ENCODE results near the gene TNIK. TPM values are rescaled to one million over a fixed set of nuclear protein-coding genes. Genes with fewer than 3 reads are reported as not detected.
"Not testable (repeated sequence)": the region's sequence is repeated elsewhere in the genome, so short reads cannot be mapped to it uniquely, and the experiment has no call there.

Gene TNIK
- total RNA-seq, 1 donor from 2014 or later = 9.3 TPM

DNA sequence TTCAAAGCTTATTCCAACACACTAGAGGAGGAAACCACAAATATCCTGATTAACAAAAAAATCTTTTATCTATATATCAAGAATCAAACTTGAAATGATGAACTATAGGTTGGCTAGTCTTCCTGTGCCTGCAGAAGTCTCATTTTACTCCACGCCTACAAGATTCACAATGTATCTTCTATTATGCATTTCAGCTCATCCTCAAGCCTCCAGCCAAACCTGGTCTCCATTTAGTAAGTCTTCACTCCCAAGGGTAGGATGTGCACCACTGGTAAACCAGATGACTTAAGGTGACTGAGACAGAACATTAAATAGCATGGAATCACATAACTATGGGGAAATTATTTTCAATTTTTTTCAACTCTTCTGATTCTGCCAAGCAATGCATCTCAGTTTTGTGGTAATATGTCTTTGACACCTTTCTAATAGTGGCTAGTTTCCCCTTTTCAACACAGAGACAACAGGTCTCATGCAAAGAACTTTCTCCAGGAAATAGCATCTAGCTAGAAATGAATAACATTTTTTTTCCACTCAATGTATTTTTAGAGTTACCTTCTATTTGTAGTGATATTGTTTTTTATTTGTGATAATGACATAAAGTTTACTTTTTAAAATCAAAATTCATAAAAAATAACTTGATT is 166.9 kb downstream of the TNIK start:
- no peaks in the 10 kb centered on the region for H3K36me3 Mint-ChIP-seq
- TF ChIP-seq, protein P1, sequence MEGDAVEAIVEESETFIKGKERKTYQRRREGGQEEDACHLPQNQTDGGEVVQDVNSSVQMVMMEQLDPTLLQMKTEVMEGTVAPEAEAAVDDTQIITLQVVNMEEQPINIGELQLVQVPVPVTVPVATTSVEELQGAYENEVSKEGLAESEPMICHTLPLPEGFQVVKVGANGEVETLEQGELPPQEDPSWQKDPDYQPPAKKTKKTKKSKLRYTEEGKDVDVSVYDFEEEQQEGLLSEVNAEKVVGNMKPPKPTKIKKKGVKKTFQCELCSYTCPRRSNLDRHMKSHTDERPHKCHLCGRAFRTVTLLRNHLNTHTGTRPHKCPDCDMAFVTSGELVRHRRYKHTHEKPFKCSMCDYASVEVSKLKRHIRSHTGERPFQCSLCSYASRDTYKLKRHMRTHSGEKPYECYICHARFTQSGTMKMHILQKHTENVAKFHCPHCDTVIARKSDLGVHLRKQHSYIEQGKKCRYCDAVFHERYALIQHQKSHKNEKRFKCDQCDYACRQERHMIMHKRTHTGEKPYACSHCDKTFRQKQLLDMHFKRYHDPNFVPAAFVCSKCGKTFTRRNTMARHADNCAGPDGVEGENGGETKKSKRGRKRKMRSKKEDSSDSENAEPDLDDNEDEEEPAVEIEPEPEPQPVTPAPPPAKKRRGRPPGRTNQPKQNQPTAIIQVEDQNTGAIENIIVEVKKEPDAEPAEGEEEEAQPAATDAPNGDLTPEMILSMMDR (IDR thresholded peaks at IDR 0.05; ENCODE audit: unreplicated experiment) = no peak
- no peaks in the 10 kb centered on the region for H3K27me3 Mint-ChIP-seq (ENCODE audit: low read depth)
- H3K27ac Mint-ChIP-seq = no peak overlapping the region
- peaks cover 31% of the 10 kb centered on the region for H3K4me1 Mint-ChIP-seq
- H3K9me3 Mint-ChIP-seq = no peaks in the 10 kb centered on the region
- DNase-seq (ENCODE audit: low spot score in 2 of 2, unreplicated experiment in 2 of 2) = no peak
- H3K4me3 Mint-ChIP-seq = no peak overlapping the region

DNA sequence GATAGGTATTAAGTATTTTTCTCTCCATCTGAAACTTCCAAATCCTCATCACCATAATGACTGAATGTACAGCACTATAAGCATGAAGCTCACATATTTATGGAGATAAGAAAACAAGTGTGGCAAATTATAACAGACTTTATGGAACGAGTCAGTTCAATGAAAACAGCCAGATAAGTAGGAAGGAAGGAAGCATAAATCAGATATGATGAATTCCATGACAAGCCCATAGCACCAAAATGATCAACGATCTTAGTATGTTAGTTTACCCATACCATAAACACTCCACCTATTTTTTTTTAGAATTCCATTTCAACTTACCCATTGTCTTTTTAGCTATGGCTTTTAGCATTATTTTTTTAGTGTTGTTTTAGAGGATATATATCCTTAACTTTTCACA is 169.5 kb downstream of the TNIK start:
- DNase-seq (ENCODE audit: low spot score in 2 of 2, unreplicated experiment in 2 of 2) = no peak
- Mint-ChIP-seq H3K27me3 (ENCODE audit: low read depth) (no peaks in the 10 kb centered on the region), H3K4me3 (no peak overlapping the region), H3K27ac (no peak overlapping the region), H3K4me1 (peaks cover 16% of the 10 kb centered on the region), H3K9me3 (no peaks in the 10 kb centered on the region), H3K36me3 (no peaks in the 10 kb centered on the region)
- TF ChIP-seq, protein P1 (IDR thresholded peaks at IDR 0.05; ENCODE audit: unreplicated experiment) = no peak

DNA sequence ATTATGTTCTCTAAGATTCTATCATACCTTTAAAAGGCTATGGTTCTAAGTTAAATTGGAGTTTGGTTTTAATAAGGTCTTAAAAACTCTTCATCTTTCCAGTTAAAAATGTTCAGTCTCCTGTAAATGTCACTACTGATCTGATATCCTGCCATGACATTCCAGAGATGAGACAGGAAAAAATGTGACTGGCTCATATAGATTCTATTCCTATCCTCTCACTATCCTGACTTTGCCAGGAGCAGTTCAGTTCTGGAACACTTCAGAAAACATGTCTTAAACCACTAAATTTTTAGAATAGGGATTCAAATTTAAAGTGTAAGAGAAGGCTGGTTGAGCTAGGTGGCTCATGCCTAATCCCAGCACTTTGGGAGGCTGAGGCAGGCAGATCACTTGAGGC is 170.9 kb downstream of the TNIK start:
- Mint-ChIP-seq H3K36me3 (no peaks in the 10 kb centered on the region), H3K4me1 (peaks cover 16% of the 10 kb centered on the region), H3K27me3 (ENCODE audit: low read depth) (no peaks in the 10 kb centered on the region), H3K4me3 (no peak overlapping the region), H3K9me3 (no peaks in the 10 kb centered on the region), H3K27ac (no peak overlapping the region)
- no peak for DNase-seq (ENCODE audit: low spot score in 2 of 2, unreplicated experiment in 2 of 2)
- TF ChIP-seq, protein P1 (IDR thresholded peaks at IDR 0.05; ENCODE audit: unreplicated experiment) = no peak

DNA sequence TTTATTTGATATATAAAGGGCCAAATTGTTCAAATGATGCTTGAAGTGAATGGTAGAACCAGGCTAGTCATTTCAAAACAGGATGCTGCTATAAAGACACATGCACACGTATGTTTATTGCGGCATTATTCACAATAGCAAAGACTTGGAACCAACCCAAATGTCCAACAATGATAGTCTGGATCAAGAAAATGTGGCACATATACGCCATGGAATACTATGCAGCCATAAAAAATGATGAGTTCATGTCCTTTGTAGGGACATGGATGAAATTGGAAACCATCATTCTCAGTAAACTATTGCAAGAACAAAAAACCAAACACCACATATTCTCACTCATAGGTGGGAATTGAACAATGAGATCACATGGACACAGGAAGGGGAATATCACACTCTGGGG is 172.4 kb downstream of the TNIK start:
- not testable (repeated sequence) for H3K27me3 Mint-ChIP-seq (ENCODE audit: low read depth); DNase-seq (ENCODE audit: low spot score in 2 of 2, unreplicated experiment in 2 of 2); H3K27ac Mint-ChIP-seq; H3K9me3 Mint-ChIP-seq; H3K36me3 Mint-ChIP-seq; H3K4me3 Mint-ChIP-seq
- H3K4me1 Mint-ChIP-seq = peaks cover 19% of the 10 kb centered on the region

DNA sequence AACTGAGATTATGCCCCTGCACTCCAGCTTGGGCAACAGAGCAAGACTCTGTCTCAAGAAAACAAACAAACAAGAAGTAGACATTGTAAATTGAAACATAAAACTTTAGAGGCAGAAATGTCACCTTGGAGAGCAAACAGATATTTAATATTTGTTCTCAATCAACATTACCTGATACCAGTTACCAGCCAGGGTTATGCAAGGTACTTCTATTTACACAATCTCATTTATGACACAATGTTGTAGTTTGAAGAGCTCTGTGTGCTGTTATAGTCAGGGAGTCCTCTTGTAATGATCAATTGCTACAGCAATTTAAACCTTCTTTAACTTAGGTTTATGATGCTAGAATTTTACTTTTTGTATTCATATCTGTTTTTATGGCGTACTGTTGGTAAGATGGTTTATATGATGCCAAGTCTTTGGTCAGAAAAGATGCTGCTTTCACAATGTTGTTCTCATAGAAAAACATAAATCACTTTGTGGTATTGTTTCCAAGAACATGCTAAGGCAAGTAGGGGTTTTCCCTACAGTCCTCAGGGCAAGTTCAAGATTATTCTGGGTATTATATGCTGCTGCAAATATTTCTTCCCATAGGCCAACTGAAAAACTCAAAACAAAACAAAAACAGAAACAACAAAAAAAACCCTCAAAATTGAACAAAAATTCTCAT is 173.5 kb downstream of the TNIK start:
- Mint-ChIP-seq H3K36me3 (no peaks in the 10 kb centered on the region), H3K4me1 (peaks cover 23% of the 10 kb centered on the region), H3K9me3 (no peaks in the 10 kb centered on the region), H3K27me3 (ENCODE audit: low read depth) (no peaks in the 10 kb centered on the region), H3K4me3 (no peak overlapping the region), H3K27ac (no peak overlapping the region)
- DNase-seq (ENCODE audit: low spot score in 2 of 2, unreplicated experiment in 2 of 2) = no peak
- TF ChIP-seq, protein P1 (IDR thresholded peaks at IDR 0.05; ENCODE audit: unreplicated experiment) = no peak

DNA sequence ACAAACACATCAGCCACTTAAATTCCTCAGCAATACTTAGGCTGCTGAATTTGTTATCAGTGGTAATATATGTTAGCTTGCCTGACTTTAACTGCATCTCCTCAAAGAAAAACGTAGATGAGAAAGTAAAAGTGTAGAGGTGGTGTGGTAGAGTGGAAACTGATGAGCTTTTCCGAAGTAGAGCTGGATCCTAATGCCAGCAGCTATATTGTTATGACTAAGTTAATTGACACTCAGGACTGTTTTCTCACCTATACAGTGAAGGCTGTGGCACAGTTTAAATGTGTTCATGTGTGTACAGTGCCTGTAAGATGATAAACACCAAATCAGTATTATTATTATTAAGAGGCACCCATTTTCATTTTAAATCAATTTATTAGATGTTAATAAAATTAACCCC is 174.9 kb downstream of the TNIK start:
- TF ChIP-seq, protein P1 (IDR thresholded peaks at IDR 0.05; ENCODE audit: unreplicated experiment) = no peak
- no peak for DNase-seq (ENCODE audit: low spot score in 2 of 2, unreplicated experiment in 2 of 2)
- H3K36me3 Mint-ChIP-seq = no peaks in the 10 kb centered on the region
- peak overlapping the region; percentile 43 for H3K27ac Mint-ChIP-seq
- H3K4me1 Mint-ChIP-seq = peaks cover 17% of the 10 kb centered on the region
- H3K9me3 Mint-ChIP-seq = no peaks in the 10 kb centered on the region
- no peak overlapping the region for H3K4me3 Mint-ChIP-seq
- H3K27me3 Mint-ChIP-seq (ENCODE audit: low read depth) = no peaks in the 10 kb centered on the region

Data from mesothelial cell of epicardium (in vitro differentiated cells).